ENCODE data around the gene CACFD1. TPM values are rescaled to one million over a fixed set of nuclear protein-coding genes. Genes with fewer than 3 reads are reported as not detected.

The CACFD1 gene
- total and polyA plus RNA-seq, 2 of the 13 experiments (the other 11 are each of a cell fraction or from before 2014, with no cell fraction given): 13.8 to 14.6 TPM

DNA sequence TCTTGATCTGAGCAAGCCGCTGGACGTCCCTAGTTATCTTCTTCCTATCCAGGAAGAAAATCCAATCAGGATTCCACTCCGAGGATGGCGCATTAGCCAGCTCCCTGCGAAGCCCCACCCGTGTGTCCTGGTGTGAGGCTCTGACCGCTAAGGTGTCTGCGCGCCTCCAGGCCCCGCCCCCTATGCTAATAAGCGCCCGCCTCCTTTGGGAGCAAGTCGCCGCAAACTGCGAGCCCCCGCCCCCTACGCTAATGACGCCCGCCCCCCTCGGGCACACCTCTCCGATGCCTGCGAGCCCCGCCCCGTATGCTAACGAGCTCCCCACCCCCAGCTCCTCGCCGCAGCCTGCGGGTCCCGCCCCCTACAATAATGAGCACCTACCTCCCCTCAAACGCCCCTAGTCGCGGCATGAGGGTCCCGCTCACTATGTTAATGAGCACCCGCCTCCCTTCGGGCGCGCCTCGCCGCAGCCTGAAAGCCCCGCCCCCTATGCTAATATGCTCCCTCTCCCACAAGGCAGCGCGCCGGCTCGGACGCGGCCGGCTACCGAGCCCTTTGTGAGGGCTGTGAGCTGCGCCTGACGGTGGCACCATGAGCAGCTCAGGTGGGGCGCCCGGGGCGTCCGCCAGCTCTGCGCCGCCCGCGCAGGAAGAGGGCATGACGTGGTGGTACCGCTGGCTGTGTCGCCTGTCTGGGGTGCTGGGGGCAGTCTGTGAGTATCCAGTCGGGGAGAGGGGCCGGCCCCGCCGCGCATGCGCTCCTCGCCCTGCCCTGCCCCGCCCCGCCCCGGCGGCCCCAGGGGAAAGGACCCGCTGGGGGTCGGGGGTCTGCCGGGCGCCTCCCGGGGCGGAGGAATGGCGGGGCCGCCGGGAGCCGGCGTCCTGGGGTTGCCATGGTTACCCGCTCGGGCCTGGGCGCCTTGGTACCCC lies at the start of gene CACFD1 (continued):
- TF ChIP-seq ZFP36L1 (CRISPR knock-in tag; IDR thresholded peaks at IDR 0.05): no peak
- no peak for TF ChIP-seq SMAD1 (CRISPR knock-in tag; IDR thresholded peaks at IDR 0.05; ENCODE audit: borderline replicate concordance, low read depth)
- TF ChIP-seq ZNF746 (CRISPR knock-in tag; IDR thresholded peaks at IDR 0.05): no peak
- no peak for TF ChIP-seq RARG (CRISPR knock-in tag; IDR thresholded peaks at IDR 0.05; ENCODE audit: low read depth)
- no peak for TF ChIP-seq KDM4B (CRISPR knock-in tag; IDR thresholded peaks at IDR 0.05)
- TF ChIP-seq SMYD3 (CRISPR knock-in tag; IDR thresholded peaks at IDR 0.05): no peak
- no peak for TF ChIP-seq FOXA1 (IDR thresholded peaks at IDR 0.05)
- no peak for TF ChIP-seq FOXA1 (CRISPR knock-in tag; IDR thresholded peaks at IDR 0.05)
- TF ChIP-seq, protein P1, sequence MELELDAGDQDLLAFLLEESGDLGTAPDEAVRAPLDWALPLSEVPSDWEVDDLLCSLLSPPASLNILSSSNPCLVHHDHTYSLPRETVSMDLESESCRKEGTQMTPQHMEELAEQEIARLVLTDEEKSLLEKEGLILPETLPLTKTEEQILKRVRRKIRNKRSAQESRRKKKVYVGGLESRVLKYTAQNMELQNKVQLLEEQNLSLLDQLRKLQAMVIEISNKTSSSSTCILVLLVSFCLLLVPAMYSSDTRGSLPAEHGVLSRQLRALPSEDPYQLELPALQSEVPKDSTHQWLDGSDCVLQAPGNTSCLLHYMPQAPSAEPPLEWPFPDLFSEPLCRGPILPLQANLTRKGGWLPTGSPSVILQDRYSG (CRISPR knock-in tag; IDR thresholded peaks at IDR 0.05): 0 out of 2 replicates have a peak, but pooled peaks have one; percentile 28
- no peak for TF ChIP-seq NFIC (IDR thresholded peaks at IDR 0.05; ENCODE audit: low read length)
- TF ChIP-seq, protein P2, sequence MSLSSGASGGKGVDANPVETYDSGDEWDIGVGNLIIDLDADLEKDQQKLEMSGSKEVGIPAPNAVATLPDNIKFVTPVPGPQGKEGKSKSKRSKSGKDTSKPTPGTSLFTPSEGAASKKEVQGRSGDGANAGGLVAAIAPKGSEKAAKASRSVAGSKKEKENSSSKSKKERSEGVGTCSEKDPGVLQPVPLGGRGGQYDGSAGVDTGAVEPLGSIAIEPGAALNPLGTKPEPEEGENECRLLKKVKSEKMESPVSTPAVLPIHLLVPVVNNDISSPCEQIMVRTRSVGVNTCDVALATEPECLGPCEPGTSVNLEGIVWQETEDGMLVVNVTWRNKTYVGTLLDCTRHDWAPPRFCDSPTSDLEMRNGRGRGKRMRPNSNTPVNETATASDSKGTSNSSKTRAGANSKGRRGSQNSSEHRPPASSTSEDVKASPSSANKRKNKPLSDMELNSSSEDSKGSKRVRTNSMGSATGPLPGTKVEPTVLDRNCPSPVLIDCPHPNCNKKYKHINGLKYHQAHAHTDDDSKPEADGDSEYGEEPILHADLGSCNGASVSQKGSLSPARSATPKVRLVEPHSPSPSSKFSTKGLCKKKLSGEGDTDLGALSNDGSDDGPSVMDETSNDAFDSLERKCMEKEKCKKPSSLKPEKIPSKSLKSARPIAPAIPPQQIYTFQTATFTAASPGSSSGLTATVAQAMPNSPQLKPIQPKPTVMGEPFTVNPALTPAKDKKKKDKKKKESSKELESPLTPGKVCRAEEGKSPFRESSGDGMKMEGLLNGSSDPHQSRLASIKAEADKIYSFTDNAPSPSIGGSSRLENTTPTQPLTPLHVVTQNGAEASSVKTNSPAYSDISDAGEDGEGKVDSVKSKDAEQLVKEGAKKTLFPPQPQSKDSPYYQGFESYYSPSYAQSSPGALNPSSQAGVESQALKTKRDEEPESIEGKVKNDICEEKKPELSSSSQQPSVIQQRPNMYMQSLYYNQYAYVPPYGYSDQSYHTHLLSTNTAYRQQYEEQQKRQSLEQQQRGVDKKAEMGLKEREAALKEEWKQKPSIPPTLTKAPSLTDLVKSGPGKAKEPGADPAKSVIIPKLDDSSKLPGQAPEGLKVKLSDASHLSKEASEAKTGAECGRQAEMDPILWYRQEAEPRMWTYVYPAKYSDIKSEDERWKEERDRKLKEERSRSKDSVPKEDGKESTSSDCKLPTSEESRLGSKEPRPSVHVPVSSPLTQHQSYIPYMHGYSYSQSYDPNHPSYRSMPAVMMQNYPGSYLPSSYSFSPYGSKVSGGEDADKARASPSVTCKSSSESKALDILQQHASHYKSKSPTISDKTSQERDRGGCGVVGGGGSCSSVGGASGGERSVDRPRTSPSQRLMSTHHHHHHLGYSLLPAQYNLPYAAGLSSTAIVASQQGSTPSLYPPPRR (CRISPR knock-in tag; IDR thresholded peaks at IDR 0.05; ENCODE audit: borderline replicate concordance): 0 out of 2 replicates have a peak, but pooled peaks have one; percentile 4
- no peak for TF ChIP-seq STAT5B (CRISPR knock-in tag; IDR thresholded peaks at IDR 0.05)
- peak; percentile 90 for TF ChIP-seq TAF15 (IDR thresholded peaks at IDR 0.05; ENCODE audit: low read depth, low read length, poor library complexity, severe bottlenecking)
- TF ChIP-seq, protein P3, sequence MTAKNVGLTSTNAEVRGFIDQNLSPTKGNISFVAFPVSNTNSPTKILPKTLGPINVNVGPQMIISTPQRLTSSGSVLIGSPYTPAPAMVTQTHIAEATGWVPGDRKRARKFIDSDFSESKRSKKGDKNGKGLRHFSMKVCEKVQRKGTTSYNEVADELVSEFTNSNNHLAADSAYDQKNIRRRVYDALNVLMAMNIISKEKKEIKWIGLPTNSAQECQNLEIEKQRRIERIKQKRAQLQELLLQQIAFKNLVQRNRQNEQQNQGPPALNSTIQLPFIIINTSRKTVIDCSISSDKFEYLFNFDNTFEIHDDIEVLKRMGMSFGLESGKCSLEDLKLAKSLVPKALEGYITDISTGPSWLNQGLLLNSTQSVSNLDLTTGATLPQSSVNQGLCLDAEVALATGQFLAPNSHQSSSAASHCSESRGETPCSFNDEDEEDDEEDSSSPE (CRISPR knock-in tag; IDR thresholded peaks at IDR 0.05): no peak; the same call in 1 of the 2 replicates
- TF ChIP-seq, protein P4, sequence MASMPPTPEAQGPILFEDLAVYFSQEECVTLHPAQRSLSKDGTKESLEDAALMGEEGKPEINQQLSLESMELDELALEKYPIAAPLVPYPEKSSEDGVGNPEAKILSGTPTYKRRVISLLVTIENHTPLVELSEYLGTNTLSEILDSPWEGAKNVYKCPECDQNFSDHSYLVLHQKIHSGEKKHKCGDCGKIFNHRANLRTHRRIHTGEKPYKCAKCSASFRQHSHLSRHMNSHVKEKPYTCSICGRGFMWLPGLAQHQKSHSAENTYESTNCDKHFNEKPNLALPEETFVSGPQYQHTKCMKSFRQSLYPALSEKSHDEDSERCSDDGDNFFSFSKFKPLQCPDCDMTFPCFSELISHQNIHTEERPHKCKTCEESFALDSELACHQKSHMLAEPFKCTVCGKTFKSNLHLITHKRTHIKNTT (CRISPR knock-in tag; IDR thresholded peaks at IDR 0.05): no peak
- no peak for TF ChIP-seq HIVEP1 (CRISPR knock-in tag; IDR thresholded peaks at IDR 0.05)
- no peak for TF ChIP-seq GATAD2A (CRISPR knock-in tag; IDR thresholded peaks at IDR 0.05)
- TF ChIP-seq ZKSCAN8 (CRISPR knock-in tag; IDR thresholded peaks at IDR 0.05; ENCODE audit: borderline replicate concordance): peak; percentile 4; the same call in 1 of the 2 replicates
- TF ChIP-seq MLLT10 (CRISPR knock-in tag; IDR thresholded peaks at IDR 0.05): no peak
- TF ChIP-seq, protein P5, sequence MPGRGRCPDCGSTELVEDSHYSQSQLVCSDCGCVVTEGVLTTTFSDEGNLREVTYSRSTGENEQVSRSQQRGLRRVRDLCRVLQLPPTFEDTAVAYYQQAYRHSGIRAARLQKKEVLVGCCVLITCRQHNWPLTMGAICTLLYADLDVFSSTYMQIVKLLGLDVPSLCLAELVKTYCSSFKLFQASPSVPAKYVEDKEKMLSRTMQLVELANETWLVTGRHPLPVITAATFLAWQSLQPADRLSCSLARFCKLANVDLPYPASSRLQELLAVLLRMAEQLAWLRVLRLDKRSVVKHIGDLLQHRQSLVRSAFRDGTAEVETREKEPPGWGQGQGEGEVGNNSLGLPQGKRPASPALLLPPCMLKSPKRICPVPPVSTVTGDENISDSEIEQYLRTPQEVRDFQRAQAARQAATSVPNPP (CRISPR knock-in tag; IDR thresholded peaks at IDR 0.05): no peak
- no peak for TF ChIP-seq PHF5A (CRISPR knock-in tag; IDR thresholded peaks at IDR 0.05; ENCODE audit: low read depth, unreplicated experiment)

All from HepG2 (cell line).